ENCODE results near the gene EMP3.

DNA sequence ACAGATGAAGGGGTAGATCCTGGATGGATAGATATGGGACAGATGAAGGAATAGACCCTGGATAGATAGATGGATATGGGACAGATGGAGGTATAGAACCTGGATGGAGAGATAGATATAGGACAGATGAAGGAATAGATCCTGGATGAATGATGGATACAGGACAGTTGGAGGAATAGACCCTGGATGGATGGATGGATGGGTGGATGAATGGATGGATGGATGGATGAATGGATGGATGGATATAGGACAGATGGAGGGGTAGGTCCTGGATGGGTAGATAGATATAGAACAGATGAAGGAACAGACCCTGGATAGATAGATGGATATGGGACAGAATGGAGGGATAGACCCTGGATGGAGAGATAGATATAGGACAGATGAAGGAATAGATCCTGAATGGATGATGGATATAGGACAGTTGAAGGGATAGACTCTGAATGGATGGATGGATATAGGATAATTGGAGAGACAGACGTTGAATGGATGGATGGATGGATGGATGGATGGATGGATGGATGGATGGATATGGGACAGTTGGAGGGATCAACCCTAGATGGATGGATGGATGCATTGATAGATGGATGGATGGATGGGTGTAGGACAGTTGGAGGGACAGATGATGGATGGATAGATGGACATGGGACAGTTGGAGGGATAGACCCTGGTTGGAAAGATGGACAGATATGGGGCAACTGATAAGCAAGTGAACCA is 23.3 kb upstream of the EMP3 start:
- TF ChIP-seq EP300 (IDR thresholded peaks at IDR 0.05) (no peak), POLR2AphosphoS5 (IDR thresholded peaks at IDR 0.05) (no peak), CTCF (IDR thresholded peaks at IDR 0.05) (no peak)

All from gastroesophageal sphincter (tissue), 3 donors.